HepG2 (cell line): ENCODE results near the gene FGF23. TPM values are rescaled to one million over a fixed set of nuclear protein-coding genes. Genes with fewer than 3 reads are reported as not detected.

Source experiments
- BRF2 ChIP-seq: sonication (generic); formaldehyde crosslinking; IDR thresholded peaks from 2 replicates; pipeline ENCODE4 v1.8.1; 2022; ENCODE audit warnings: mild to moderate bottlenecking, missing genetic modification reagents
- HMG20B ChIP-seq: conservative IDR thresholded peaks from 2 replicates; pipeline ENCODE4 v1.6.1; 2016; ENCODE audit warnings: missing genetic modification reagents, missing compliant biosample characterization
- HOXD1 ChIP-seq: sonication (generic); formaldehyde crosslinking; IDR thresholded peaks from 2 replicates; pipeline ENCODE4 v1.5.0; 2020; ENCODE audit warnings: missing genetic modification reagents
- KLF15 ChIP-seq: sonication (generic); formaldehyde crosslinking; IDR thresholded peaks from 2 replicates; pipeline ENCODE4 v1.8.1; 2023; ENCODE audit warnings: borderline replicate concordance, mild to moderate bottlenecking, inconsistent platforms, missing genetic modification reagents, mixed read lengths
- KLF16 ChIP-seq, 2 experiments: sonication (generic) in 1 of 2; formaldehyde crosslinking in 1 of 2; IDR thresholded peaks; 2 replicates each; pipeline versions ENCODE4 v1.6.1 to v1.8.0; 2016 to 2023; ENCODE audit warnings: missing genetic modification reagents in 2 of 2, missing compliant biosample characterization in 1 of 2
- MED13 ChIP-seq: sonication (generic); formaldehyde crosslinking; IDR thresholded peaks from 2 replicates; pipeline ENCODE4 v1.5.0; 2020; ENCODE audit warnings: missing genetic modification reagents
- MTF2 ChIP-seq: sonication (generic); formaldehyde crosslinking; IDR thresholded peaks from 2 replicates; pipeline ENCODE4 v1.5.0; 2020; ENCODE audit warnings: missing genetic modification reagents, borderline replicate concordance
- PCBP2 ChIP-seq: fragments of 200-400 bp; formaldehyde crosslinking; optimal IDR thresholded peaks from 2 replicates; pipeline ENCODE3; 2018; ENCODE audit warnings: low read length, low read depth; ENCODE audit not compliant: poor library complexity, severe bottlenecking
- RFX5 ChIP-seq: IDR thresholded peaks from 2 replicates; pipeline ENCODE4 v1.6.1; 2011; ENCODE audit warnings: low read depth, low read length, improper control_type of control experiment
- SMC3 ChIP-seq: IDR thresholded peaks from 2 replicates; pipeline ENCODE4 v1.6.1; 2011; ENCODE audit warnings: low read length, improper control_type of control experiment
- ZBTB7B ChIP-seq: sonication (generic); formaldehyde crosslinking; IDR thresholded peaks from 2 replicates; pipeline ENCODE4 v1.4.0; 2020; ENCODE audit warnings: missing genetic modification reagents
- ZFP91 ChIP-seq: sonication (generic); formaldehyde crosslinking; IDR thresholded peaks from 2 replicates; pipeline ENCODE4 v1.9.0; 2022; ENCODE audit warnings: missing genetic modification reagents, mild to moderate bottlenecking, borderline replicate concordance
- ZNF225 ChIP-seq: sonication (generic); formaldehyde crosslinking; IDR thresholded peaks from 2 replicates; pipeline ENCODE4 v1.4.0; 2020; ENCODE audit warnings: mild to moderate bottlenecking, missing genetic modification reagents
- ZNF446 ChIP-seq: sonication (generic); formaldehyde crosslinking; IDR thresholded peaks from 2 replicates; pipeline ENCODE4 v1.5.0; 2020; ENCODE audit warnings: mild to moderate bottlenecking, missing genetic modification reagents
- ZNF687 ChIP-seq: sonication (generic); formaldehyde crosslinking; IDR thresholded peaks from 2 replicates; pipeline ENCODE4 v1.5.1; 2020; ENCODE audit warnings: mild to moderate bottlenecking, missing genetic modification reagents, moderate library complexity
- ZNF704 ChIP-seq: sonication (generic); formaldehyde crosslinking; IDR thresholded peaks from 2 replicates; pipeline ENCODE4 v1.8.1; 2023; ENCODE audit warnings: mild to moderate bottlenecking, inconsistent platforms, moderate library complexity, missing genetic modification reagents, borderline replicate concordance
- polyA plus RNA-seq, 8 experiments: library from polyadenylated mRNA; depleted of rRNA in 3 of 8; stranded (reverse) in 7 of 8; unstranded in 1 of 8; fragments of >200 nt; fragmentation: Illumina TruSeq in 4 of 8; extraction: Trizol in 4 of 8; gene quantifications; 2 replicates each; pipeline versions ENCODE4 v1.2.1 to v1.2.3, GENCODE V29; 2011 to 2016; ENCODE audit warnings: low read depth in 4 of 8, missing spikeins in 1 of 8, mixed read lengths in 1 of 8; ENCODE audit not compliant: insufficient read depth in 1 of 8
- total RNA-seq, 5 experiments: library from RNA; depleted of rRNA; stranded (reverse); fragments of >200 nt; fragmentation: Illumina TruSeq; extraction: Trizol; gene quantifications; 2 replicates each; pipeline ENCODE4 v1.2.3, GENCODE V29; 2016; ENCODE audit warnings: low read depth in 1 of 5
- TF ChIP-seq, protein P1 (sequence below): sonication (generic); formaldehyde crosslinking; IDR thresholded peaks from 2 replicates; pipeline ENCODE4 v1.5.0; 2020; ENCODE audit warnings: missing genetic modification reagents
- TF ChIP-seq, protein P2 (sequence below): sonication (generic); formaldehyde crosslinking; IDR thresholded peaks from 2 replicates; pipeline ENCODE4 v1.5.0; 2020; ENCODE audit warnings: missing genetic modification reagents, mild to moderate bottlenecking, borderline replicate concordance

Gene FGF23
- total and polyA plus RNA-seq, 2 of the 13 experiments (the other 11 are each of a cell fraction or from before 2014, with no cell fraction given) = not detected

DNA sequence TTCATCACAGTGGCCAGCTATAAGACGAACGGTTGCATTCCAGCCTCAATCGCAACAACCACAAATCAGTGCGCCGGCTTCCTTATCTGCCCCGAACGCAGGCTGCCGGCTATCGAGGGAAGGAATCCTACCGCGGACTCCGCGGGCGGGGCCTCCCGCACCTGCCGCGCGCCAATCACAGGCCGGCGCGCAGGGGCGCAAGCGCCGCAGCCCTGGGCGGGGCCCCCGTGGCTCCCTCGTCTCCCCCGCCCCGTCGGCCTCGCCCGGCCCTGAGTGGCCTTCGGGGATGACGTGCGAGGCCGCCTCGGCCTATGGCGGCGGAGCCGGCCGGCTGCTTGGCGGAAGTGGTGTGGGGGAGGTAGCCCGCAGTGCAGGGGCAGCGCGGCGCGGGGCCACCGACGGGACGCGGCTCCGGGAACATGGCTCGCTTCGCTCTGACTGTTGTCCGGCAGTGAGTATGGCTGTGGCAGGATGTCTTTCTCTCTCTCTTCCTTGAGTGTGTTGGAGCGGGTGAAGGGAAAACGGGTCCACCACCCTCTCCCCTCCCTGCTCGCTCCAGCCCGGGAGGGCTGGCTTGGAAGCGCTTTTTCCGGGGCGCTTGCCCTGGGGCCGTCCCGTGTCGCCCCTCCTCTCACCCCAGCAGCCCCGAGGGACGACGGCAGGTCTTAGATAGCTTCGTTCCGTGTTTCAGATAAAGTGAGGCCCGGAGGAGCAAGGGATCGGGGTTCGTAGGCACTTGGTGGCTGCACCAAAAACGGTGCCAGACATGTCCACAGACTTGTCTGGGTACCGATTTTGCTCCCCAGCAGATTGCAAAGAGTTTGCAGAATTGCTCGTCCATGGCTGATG is 58.4 kb downstream of the FGF23 start, which contains the start of gene TIGAR (continued):
- 0 out of 2 replicates have a peak, but pooled peaks have one; percentile 58 for TF ChIP-seq ZNF446
- 0 out of 2 replicates have a peak, but pooled peaks have one; percentile 69 for TF ChIP-seq KLF15 (CRISPR knock-in tag)
- peak; percentile 12; the same call in 1 of the 2 replicates for TF ChIP-seq ZNF225 (CRISPR knock-in tag)
- TF ChIP-seq RFX5 = peak; percentile 82
- peak; percentile 73 for TF ChIP-seq HMG20B
- peak; percentile 23; the same call in 1 of the 2 replicates for TF ChIP-seq ZFP91 (CRISPR knock-in tag)
- no peak for TF ChIP-seq PCBP2
- no peak for TF ChIP-seq SMC3
- peak; percentile 26; the same call in 1 of the 2 replicates for TF ChIP-seq ZBTB7B
- TF ChIP-seq MTF2 = no peak
- TF ChIP-seq BRF2 = peak; percentile 83
- TF ChIP-seq, protein P1, sequence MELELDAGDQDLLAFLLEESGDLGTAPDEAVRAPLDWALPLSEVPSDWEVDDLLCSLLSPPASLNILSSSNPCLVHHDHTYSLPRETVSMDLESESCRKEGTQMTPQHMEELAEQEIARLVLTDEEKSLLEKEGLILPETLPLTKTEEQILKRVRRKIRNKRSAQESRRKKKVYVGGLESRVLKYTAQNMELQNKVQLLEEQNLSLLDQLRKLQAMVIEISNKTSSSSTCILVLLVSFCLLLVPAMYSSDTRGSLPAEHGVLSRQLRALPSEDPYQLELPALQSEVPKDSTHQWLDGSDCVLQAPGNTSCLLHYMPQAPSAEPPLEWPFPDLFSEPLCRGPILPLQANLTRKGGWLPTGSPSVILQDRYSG (CRISPR knock-in tag) = peak; percentile 48; the same call in 1 of the 2 replicates
- TF ChIP-seq, protein P2, sequence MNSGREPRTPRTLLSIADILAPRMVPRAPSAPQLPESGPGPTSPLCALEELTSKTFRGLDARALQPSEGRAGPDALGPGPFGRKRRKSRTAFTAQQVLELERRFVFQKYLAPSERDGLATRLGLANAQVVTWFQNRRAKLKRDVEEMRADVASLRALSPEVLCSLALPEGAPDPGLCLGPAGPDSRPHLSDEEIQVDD (CRISPR knock-in tag) = no peak
- 0 out of 2 replicates have a peak, but pooled peaks have one; percentile 75 for TF ChIP-seq ZNF704 (CRISPR knock-in tag)
- peak; percentile 83 for TF ChIP-seq ZNF687 (CRISPR knock-in tag)
- TF ChIP-seq MED13 = peak; percentile 53; the same call in 1 of the 2 replicates
- peak in 1 of 2 experiments; percentile 40; a peak in 1 of 4 replicates for TF ChIP-seq KLF16 (CRISPR knock-in tag; IDR thresholded peaks at IDR 0.05)
- TF ChIP-seq HOXD1 (CRISPR knock-in tag) = peak; percentile 54
